WTC11 (cell line): ENCODE results near the gene AADACL4.

ENCODE experiments used
- TF ChIP-seq, protein P1 (sequence below): fragments of 200-600 bp; IDR thresholded peaks from 2 replicates; pipeline ENCODE4 v1.8.0; 2022; ENCODE audit warnings: antibody characterized with exemption
- TF ChIP-seq, protein P2 (sequence below): sonication (generic); formaldehyde crosslinking; IDR thresholded peaks from 2 replicates; pipeline ENCODE4 v1.8.1; 2023; ENCODE audit warnings: mild to moderate bottlenecking, moderate library complexity, missing genetic modification reagents

DNA sequence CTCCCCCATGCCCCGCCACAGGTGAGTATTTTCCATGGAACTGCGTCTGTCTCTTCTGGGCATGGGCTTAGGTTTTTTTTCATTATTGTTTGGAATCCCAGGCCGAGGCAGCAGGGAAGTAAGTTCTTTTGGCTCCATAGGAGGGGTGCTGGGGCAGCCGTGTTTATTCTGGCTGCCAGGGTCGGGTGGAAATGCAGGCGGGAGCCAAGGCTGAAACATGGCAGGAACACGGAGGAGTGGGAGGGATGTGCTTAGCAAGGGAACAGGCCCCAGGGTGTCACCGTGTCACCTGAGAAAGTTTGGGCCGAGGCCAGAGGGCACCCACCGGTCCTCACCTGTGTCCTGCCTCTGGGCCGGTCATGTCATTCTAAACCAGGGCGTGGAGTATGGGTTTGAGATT lies 21.4 kb upstream of the AADACL4 start:
- TF ChIP-seq, protein P1, sequence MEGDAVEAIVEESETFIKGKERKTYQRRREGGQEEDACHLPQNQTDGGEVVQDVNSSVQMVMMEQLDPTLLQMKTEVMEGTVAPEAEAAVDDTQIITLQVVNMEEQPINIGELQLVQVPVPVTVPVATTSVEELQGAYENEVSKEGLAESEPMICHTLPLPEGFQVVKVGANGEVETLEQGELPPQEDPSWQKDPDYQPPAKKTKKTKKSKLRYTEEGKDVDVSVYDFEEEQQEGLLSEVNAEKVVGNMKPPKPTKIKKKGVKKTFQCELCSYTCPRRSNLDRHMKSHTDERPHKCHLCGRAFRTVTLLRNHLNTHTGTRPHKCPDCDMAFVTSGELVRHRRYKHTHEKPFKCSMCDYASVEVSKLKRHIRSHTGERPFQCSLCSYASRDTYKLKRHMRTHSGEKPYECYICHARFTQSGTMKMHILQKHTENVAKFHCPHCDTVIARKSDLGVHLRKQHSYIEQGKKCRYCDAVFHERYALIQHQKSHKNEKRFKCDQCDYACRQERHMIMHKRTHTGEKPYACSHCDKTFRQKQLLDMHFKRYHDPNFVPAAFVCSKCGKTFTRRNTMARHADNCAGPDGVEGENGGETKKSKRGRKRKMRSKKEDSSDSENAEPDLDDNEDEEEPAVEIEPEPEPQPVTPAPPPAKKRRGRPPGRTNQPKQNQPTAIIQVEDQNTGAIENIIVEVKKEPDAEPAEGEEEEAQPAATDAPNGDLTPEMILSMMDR, result no peak
- TF ChIP-seq, protein P2, sequence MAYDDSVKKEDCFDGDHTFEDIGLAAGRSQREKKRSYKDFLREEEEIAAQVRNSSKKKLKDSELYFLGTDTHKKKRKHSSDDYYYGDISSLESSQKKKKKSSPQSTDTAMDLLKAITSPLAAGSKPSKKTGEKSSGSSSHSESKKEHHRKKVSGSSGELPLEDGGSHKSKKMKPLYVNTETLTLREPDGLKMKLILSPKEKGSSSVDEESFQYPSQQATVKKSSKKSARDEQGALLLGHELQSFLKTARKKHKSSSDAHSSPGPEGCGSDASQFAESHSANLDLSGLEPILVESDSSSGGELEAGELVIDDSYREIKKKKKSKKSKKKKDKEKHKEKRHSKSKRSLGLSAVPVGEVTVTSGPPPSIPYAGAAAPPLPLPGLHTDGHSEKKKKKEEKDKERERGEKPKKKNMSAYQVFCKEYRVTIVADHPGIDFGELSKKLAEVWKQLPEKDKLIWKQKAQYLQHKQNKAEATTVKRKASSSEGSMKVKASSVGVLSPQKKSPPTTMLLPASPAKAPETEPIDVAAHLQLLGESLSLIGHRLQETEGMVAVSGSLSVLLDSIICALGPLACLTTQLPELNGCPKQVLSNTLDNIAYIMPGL (CRISPR knock-in tag), result no peak
